Suppressor macrophage (primary cell): Measurements from ENCODE around the gene C1QC.
"Not testable (repeated sequence)": the region's sequence is repeated elsewhere in the genome, so short reads cannot be mapped to it uniquely, and the experiment has no call there.

Experiments used
- DNase-seq, 4 experiments: peaks; one replicate each; pipeline ENCODE4 v3.0.0-alpha.2; 2020 to 2022

C1QC gene

GRCh38 chr1:22651941-22652856 is 8.8 kb downstream of the C1QC start:
- DNase-seq, result peak; percentile 47 to 77 (median 61)

DNA sequence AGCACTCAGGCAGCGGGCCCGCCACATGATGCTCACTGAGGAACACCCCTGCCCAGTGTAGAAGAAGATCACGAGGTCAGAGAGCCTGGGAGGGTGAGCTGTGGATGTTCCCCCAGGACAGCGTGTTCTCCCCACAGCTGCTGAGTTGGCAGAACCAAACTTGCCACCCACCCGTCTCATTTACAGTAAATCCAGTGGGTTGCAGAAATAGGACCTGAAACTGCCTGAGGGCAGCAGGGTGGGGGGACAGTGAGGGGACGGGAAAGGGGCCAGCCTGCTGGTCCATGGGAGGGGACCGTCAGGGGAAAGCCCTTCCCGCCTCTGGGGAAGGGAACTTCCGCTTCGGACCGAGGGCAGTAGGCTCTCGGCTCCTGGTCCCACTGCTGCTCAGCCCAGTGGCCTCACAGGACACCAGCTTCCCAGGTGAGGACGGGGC is 9.5 kb downstream of the C1QC start, which contains the start of gene C1QB:
TSS of gene C1QB (plus strand) at position 356 of the 436 bp plus-strand sequence. CDS start 6,227 bp downstream, outside the sequence.
- peak; percentile 21 to 71 (median 48) for DNase-seq

GRCh38 chr1:22654692-22655091 is 11.3 kb downstream of the C1QC start:
- DNase-seq, result no peak

- no peak for DNase-seq
Observed at GRCh38 chr1:22658385-22659163, 15.1 kb downstream of the C1QC start.

GRCh38 chr1:22660716-22661241 is 17.3 kb downstream of the C1QC start:
- DNase-seq, result no peak

- DNase-seq, result no peak
Observed at GRCh38 chr1:22661880-22662279, 18.4 kb downstream of the C1QC start.

GRCh38 chr1:22662318-22662717 is 18.9 kb downstream of the C1QC start:
- DNase-seq, result peak in 2 of 4 experiments; percentile 10 to 19

- DNase-seq, result no peak
Observed at GRCh38 chr1:22662986-22663408, 19.6 kb downstream of the C1QC start.

- DNase-seq, result peak; percentile 9 to 46 (median 28)
Observed at GRCh38 chr1:22665752-22666151, 22.3 kb downstream of the C1QC start.

DNA sequence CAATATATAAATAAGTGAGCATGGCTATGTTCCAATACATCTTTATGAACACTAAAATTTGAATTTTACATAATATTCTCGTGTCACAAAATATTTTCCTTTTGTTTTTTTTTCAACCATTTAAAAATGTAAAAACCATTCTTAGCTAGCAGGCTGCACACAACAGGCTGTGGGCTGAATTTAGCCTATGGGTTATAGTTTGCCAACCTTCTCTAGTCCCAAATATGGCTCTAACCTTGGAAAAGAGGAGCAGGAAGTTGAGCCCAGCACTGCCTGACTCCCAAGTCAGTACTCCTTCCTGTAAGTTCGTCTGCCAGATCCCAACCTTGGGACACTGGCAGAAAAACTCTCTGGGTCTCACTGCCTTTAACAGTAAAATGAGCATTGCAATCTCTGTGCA is 23.0 kb downstream of the C1QC start:
- no peak for DNase-seq

DNA sequence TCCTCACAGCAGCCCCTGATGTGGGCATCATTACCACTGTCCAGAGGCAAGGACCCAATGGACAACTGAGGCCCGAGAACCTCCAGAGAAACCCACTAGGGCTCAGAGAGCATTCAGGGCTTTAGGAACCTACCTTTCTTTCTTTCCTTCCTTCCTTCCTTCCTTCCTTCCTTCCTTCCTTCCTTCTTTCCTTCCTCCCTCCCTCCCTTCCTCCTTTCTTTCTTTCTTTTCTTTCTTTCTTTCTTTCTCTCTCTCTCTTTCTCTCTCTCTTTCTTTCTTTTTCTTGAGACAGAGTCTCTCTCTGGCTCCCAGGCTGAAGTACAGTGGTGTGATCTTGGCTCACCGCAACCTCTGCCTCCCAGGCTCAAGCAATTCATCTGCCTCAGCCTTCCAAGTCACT is 25.4 kb downstream of the C1QC start:
- DNase-seq, result not testable (repeated sequence)

- DNase-seq, result no peak
Observed at GRCh38 chr1:22670352-22670975, 27.0 kb downstream of the C1QC start.

DNA sequence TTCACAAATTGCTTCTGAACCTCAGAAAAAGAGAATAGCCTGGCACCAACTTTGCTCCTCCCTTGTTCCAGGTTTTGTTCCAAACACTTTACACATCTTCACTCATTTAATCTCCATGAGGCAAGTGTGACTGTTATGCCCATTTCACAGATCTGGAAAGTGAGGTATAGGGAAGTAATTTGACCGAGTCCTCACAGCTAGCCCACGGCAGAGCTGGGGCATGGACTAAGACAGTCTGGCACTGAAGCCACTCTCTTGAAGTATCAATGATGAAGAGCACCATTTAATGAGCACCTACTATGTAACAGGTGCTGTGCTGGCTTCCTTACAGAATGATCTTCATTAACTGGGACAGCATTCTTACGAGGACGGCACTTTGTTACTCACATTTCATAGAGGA is 28.6 kb downstream of the C1QC start:
- no peak for DNase-seq

DNA sequence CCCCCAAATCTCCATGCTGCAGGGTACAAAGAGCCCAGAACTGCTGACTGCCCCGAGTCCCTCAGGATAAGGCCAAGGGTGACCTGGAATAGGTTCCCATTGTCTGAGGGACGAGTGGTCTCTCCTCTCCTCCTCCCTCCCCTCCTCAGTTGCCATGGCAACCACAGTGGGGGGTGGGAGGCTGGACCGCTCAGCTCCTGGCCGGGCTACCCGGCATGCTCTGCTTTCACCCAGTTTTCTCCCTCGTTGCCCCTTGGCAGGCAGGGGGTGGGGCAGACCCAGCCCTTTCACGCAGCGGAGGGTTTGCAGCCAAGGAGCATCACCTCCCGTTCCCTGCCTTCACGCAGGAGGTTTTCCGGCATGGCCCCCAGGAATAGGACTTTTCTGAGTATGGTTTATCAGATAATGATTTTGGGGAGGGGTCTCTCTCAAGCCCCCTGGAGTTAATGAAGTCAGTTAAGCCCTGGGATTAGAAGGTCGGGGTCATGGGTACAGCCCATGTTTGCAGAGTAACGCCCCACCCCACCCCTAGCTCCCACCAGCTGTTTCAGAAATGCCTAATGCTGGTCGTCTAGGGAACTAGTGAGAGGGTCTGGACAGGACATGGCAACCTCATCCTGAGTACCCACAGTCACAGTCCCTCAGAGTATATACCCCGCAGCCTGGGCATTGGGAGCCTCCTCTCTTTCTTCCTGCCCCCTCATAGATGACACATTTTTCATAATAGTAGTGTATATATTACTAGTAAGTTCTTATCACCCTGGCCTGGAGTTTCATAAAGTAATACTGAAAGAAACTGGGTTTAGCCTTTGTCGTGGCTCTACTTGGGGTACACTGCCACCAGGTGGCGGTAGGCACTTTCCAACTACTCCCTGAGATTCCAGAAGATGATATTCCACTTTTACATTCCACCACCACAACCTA is 30.3 kb downstream of the C1QC start:
- DNase-seq, result peak; percentile 68 to 85 (median 77)

GRCh38 chr1:22674410-22674749 is 30.9 kb downstream of the C1QC start:
- DNase-seq, result no peak

GRCh38 chr1:22676151-22676550 is 32.7 kb downstream of the C1QC start:
- DNase-seq, result not testable (repeated sequence)

- no peak for DNase-seq
Observed at GRCh38 chr1:22676916-22677583, 33.6 kb downstream of the C1QC start.

DNA sequence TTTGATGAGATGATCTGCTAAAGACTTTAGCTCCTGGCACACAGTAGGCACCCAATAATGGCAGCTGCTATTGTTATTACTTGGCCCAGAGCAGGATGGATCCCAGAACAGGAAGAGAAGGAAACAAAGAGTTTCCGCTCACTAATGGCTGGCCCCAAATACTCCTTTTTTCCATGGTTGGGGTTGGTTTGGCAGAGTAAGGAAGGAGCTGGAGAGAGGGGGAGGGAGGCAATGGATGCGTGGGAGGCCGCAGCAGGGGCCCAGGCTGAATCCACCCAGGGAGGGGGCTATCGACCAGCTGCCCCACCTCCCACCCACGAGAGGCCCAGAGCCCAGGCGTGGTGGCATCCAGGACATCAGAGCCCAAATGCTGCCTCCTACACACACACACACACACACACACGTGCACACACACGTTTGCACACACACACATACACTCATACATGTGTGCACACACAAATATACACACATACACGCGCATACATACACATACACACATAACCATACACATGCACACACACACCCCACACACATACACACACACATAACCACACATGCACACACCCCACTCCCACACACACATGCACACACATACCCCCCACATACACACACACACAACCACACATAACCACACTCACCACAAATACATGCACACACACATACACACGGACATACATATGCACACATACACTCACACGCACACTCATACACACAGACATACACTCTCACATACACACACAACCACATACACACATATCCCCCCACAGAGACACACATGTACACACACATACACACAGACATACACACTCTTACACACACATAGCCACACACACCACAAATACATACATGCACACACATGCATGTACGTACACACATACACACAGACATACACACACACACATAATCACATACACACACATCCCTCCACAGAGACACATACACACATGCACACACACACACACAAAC is 34.8 kb downstream of the C1QC start:
- no peak for DNase-seq

DNA sequence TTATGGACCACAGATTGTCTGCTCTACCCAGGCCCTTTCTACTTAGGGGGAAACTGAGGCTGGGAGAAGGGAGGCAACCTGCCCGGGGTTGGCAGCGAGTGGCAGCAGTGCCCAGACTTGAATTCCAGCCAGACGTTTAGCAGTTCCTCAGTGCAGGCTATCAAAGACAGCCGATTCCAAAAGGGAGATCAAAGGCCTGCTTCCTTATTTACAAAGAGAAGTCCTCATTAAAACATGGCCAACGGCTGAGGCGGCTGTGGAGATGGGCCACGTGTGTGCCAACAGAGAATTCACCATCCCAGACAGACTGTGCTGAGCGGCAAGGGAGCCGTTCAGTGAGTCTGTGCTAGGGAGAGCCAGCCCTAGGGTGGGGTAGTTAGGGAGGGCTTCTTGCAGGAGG is 37.3 kb downstream of the C1QC start:
- no peak for DNase-seq
